SK-N-SH treated with all-trans-retinoic acid at 6 μM for 48 hours (cell line): ENCODE measurements around the gene AIG1.
A peak's percentile ranks its signal among the peaks of the same experiment; 100 is the strongest.

Experiments used
- ATAC-seq: fragments of 200-7000 bp; cut with Tn5 transposase; 3 replicates; pipeline ENCODE4 v1.9.1; 2020; ENCODE audit warnings: mild to moderate bottlenecking, moderate library complexity
- ARNTL ChIP-seq: fragments of 450-650 bp; formaldehyde crosslinking; IDR thresholded peaks from 2 replicates; pipeline ENCODE4 v1.5.0; 2020; ENCODE audit warnings: low read depth, mild to moderate bottlenecking, moderate library complexity, borderline replicate concordance
- BACH2 ChIP-seq: fragments of 250-450 bp; sonication (Bioruptor Pico); IDR thresholded peaks from 2 replicates; pipeline ENCODE4 v1.9.0; 2021; ENCODE audit warnings: mild to moderate bottlenecking, borderline replicate concordance
- ESRRG ChIP-seq: fragments of 250-450 bp; sonication (Bioruptor Pico); IDR thresholded peaks from 2 replicates; pipeline ENCODE4 v1.6.1; 2021; ENCODE audit warnings: mild to moderate bottlenecking
- GLIS3 ChIP-seq: fragments of 250-450 bp; sonication (Bioruptor Pico); IDR thresholded peaks from 2 replicates; pipeline ENCODE4 v1.5.0; 2020; ENCODE audit warnings: mild to moderate bottlenecking, moderate library complexity
- ISL1 ChIP-seq: fragments of 250-450 bp; sonication (Bioruptor Pico); IDR thresholded peaks from 2 replicates; pipeline ENCODE4 v2.1.2; 2022; ENCODE audit warnings: mild to moderate bottlenecking, moderate library complexity
- OSR1 ChIP-seq: fragments of 250-450 bp; sonication (Bioruptor Pico); IDR thresholded peaks from 2 replicates; pipeline ENCODE4 v1.8.0; 2022; ENCODE audit warnings: moderate library complexity, mild to moderate bottlenecking, inconsistent platforms
- POU6F1 ChIP-seq: fragments of 250-450 bp; sonication (Bioruptor Pico); IDR thresholded peaks from 2 replicates; pipeline ENCODE4 v1.8.0; 2021; ENCODE audit warnings: low read depth, mild to moderate bottlenecking, moderate library complexity, borderline replicate concordance
- PPARA ChIP-seq: fragments of 250-450 bp; sonication (Bioruptor Pico); IDR thresholded peaks from 2 replicates; pipeline ENCODE4 v1.5.0; 2020; ENCODE audit warnings: mild to moderate bottlenecking, borderline replicate concordance
- SNAI2 ChIP-seq: fragments of 250-450 bp; sonication (Bioruptor Pico); IDR thresholded peaks from 2 replicates; pipeline ENCODE4 v1.5.0; 2020; ENCODE audit warnings: mild to moderate bottlenecking, moderate library complexity
- TCF4 ChIP-seq: fragments of 250-450 bp; sonication (Bioruptor Pico); IDR thresholded peaks from 2 replicates; pipeline ENCODE4 v1.8.0; 2021; ENCODE audit warnings: mild to moderate bottlenecking, moderate library complexity, borderline replicate concordance
- TOX ChIP-seq: fragments of 250-450 bp; sonication (Bioruptor Pico); IDR thresholded peaks from 2 replicates; pipeline ENCODE4 v1.8.0; 2021; ENCODE audit warnings: mild to moderate bottlenecking, moderate library complexity, borderline replicate concordance
- ZC3H10 ChIP-seq: fragments of 250-450 bp; sonication (Bioruptor Pico); IDR thresholded peaks from 2 replicates; pipeline ENCODE4 v1.5.1; 2021; ENCODE audit warnings: mild to moderate bottlenecking, moderate library complexity
- ZFP3 ChIP-seq: fragments of 250-450 bp; sonication (Bioruptor Pico); IDR thresholded peaks from 2 replicates; pipeline ENCODE4 v1.5.0; 2020; ENCODE audit warnings: mild to moderate bottlenecking, moderate library complexity
- ZFP30 ChIP-seq: fragments of 450-650 bp; formaldehyde crosslinking; IDR thresholded peaks from 2 replicates; pipeline ENCODE4 v1.5.0; 2022; ENCODE audit warnings: mild to moderate bottlenecking, moderate library complexity
- ZNF565 ChIP-seq: fragments of 450-650 bp; formaldehyde crosslinking; conservative IDR thresholded peaks from 2 replicates; pipeline ENCODE4 v1.5.0; 2020; ENCODE audit warnings: low read depth, mild to moderate bottlenecking, moderate library complexity
- ZNF70 ChIP-seq: fragments of 450-650 bp; formaldehyde crosslinking; IDR thresholded peaks from 2 replicates; pipeline ENCODE4 v1.5.0; 2020; ENCODE audit warnings: mild to moderate bottlenecking, moderate library complexity
- ZNF8 ChIP-seq: fragments of 450-650 bp; formaldehyde crosslinking; IDR thresholded peaks from 2 replicates; pipeline ENCODE4 v1.5.0; 2020; ENCODE audit warnings: mild to moderate bottlenecking, moderate library complexity
- TF ChIP-seq, protein P1 (sequence below): fragments of 250-450 bp; sonication (Bioruptor Pico); IDR thresholded peaks from 2 replicates; pipeline ENCODE4 v1.5.1; 2021; ENCODE audit warnings: mild to moderate bottlenecking, moderate library complexity
- TF ChIP-seq, protein P2 (sequence below): fragments of 250-450 bp; sonication (Bioruptor Pico); IDR thresholded peaks from 2 replicates; pipeline ENCODE4 v1.5.1; 2020; ENCODE audit warnings: low read depth, mild to moderate bottlenecking, moderate library complexity
- TF ChIP-seq, protein P3 (sequence below): fragments of 250-450 bp; sonication (Bioruptor Pico); IDR thresholded peaks from 2 replicates; pipeline ENCODE4 v1.8.0; 2020; ENCODE audit warnings: mild to moderate bottlenecking, moderate library complexity, borderline replicate concordance

AIG1 gene

DNA sequence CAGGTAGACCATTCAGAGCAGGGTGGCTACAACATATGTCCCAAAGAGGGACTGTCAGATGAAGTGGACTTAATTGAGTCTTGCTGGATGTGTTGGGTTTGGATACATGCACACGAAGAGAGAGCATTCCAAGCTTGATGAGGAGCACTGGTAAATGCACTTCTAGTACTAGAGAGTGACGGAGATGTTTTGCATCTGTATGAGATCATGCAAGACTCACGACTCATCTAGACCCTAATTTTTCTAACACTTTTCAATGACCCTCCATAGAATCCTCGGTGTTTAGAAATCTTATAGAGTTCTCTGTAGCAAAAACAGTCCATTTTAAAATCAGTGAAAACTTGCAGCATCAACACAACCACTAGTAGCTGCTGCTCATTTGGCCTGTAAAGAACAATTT, 4.8 kb upstream of the AIG1 start:
- no peak for ATAC-seq

GRCh38 chr6:143058987-143059386, 1.7 kb upstream of the AIG1 start:
- ATAC-seq = no peak
- TF ChIP-seq, protein P1, sequence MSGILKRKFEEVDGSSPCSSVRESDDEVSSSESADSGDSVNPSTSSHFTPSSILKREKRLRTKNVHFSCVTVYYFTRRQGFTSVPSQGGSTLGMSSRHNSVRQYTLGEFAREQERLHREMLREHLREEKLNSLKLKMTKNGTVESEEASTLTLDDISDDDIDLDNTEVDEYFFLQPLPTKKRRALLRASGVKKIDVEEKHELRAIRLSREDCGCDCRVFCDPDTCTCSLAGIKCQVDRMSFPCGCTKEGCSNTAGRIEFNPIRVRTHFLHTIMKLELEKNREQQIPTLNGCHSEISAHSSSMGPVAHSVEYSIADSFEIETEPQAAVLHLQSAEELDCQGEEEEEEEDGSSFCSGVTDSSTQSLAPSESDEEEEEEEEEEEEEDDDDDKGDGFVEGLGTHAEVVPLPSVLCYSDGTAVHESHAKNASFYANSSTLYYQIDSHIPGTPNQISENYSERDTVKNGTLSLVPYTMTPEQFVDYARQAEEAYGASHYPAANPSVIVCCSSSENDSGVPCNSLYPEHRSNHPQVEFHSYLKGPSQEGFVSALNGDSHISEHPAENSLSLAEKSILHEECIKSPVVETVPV (CRISPR knock-in tag) = no peak
- TF ChIP-seq OSR1 (CRISPR knock-in tag) (no peak), ZFP30 (CRISPR knock-in tag) (no peak), ZC3H10 (CRISPR knock-in tag) (no peak), ISL1 (CRISPR knock-in tag) (no peak), ESRRG (CRISPR knock-in tag) (no peak), ZNF8 (no peak), POU6F1 (CRISPR knock-in tag) (no peak), GLIS3 (no peak), ZNF565 (CRISPR knock-in tag) (no peak), TOX (no peak), SNAI2 (CRISPR knock-in tag) (no peak), BACH2 (no peak), ZNF70 (CRISPR knock-in tag) (no peak), TCF4 (no peak), ARNTL (CRISPR knock-in tag) (no peak)
- TF ChIP-seq, protein P2, sequence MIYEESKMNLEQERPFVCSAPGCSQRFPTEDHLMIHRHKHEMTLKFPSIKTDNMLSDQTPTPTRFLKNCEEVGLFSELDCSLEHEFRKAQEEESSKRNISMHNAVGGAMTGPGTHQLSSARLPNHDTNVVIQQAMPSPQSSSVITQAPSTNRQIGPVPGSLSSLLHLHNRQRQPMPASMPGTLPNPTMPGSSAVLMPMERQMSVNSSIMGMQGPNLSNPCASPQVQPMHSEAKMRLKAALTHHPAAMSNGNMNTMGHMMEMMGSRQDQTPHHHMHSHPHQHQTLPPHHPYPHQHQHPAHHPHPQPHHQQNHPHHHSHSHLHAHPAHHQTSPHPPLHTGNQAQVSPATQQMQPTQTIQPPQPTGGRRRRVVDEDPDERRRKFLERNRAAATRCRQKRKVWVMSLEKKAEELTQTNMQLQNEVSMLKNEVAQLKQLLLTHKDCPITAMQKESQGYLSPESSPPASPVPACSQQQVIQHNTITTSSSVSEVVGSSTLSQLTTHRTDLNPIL = no peak
- TF ChIP-seq, protein P3, sequence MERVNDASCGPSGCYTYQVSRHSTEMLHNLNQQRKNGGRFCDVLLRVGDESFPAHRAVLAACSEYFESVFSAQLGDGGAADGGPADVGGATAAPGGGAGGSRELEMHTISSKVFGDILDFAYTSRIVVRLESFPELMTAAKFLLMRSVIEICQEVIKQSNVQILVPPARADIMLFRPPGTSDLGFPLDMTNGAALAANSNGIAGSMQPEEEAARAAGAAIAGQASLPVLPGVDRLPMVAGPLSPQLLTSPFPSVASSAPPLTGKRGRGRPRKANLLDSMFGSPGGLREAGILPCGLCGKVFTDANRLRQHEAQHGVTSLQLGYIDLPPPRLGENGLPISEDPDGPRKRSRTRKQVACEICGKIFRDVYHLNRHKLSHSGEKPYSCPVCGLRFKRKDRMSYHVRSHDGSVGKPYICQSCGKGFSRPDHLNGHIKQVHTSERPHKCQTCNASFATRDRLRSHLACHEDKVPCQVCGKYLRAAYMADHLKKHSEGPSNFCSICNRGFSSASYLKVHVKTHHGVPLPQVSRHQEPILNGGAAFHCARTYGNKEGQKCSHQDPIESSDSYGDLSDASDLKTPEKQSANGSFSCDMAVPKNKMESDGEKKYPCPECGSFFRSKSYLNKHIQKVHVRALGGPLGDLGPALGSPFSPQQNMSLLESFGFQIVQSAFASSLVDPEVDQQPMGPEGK = no peak

More for the DNA sequence above, 4.8 kb upstream of the AIG1 start:
- no peak for TF ChIP-seq ZNF8

DNA sequence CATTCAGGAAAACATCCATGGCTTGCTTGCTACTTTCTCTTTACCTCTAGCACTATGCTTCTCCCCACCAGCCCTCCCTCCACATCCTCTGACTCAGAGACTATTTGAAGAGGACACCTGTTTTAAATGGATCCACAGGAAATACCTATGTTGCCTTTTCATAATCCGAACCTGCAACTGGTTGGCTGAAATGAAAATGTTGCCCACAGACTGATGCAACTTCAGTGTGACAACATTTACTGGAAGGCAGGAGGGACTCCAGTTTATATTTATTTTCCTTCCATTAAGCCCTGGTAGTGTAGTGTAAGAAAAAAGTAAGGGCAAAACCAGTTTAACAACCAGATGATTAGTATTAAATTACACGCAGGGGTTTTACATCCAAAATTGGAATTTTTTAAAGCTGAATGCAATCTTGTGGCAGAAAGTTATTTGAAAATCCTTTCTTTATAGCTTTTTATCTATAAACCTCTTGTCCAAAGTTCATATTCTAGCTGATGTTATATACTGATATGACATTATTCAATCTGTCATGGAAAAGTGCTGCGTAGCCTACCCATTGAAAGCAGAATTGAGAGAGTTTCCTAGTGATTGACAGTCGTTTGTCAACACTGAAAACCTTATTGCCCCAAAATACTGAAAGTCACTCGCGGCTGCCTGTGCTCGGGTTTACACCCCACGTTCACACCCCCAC, 881 bp upstream of the AIG1 start:
- ATAC-seq = peak; percentile 60
- no peak for TF ChIP-seq PPARA (CRISPR knock-in tag)
- TF ChIP-seq, protein P2 = no peak
- no peak for TF ChIP-seq ZNF70 (CRISPR knock-in tag)
- no peak for TF ChIP-seq ZFP3 (CRISPR knock-in tag)
- TF ChIP-seq ZNF8 = no peak
- no peak for TF ChIP-seq ESRRG (CRISPR knock-in tag)
- no peak for TF ChIP-seq SNAI2 (CRISPR knock-in tag)
- no peak for TF ChIP-seq ZNF565 (CRISPR knock-in tag)
- no peak for TF ChIP-seq POU6F1 (CRISPR knock-in tag)
- TF ChIP-seq, protein P3 = no peak
- TF ChIP-seq ISL1 (CRISPR knock-in tag) = no peak
- TF ChIP-seq ZC3H10 (CRISPR knock-in tag) = no peak
- no peak for TF ChIP-seq ARNTL (CRISPR knock-in tag)
- TF ChIP-seq, protein P1 (CRISPR knock-in tag) = no peak
- no peak for TF ChIP-seq ZFP30 (CRISPR knock-in tag)
- no peak for TF ChIP-seq GLIS3
- no peak for TF ChIP-seq BACH2
